NCI-H146 treated with DMSO at 0.1 percent for 48 hours (cell line): ENCODE data around the gene GTF3A.

Source experiments
- DNase-seq: peaks from one replicate; lab custom pipeline; 2025; ENCODE audit not compliant: unreplicated experiment; lab: John Stamatoyannopoulos, UW

Gene GTF3A

GRCh38 chr13:27446986-27447583 lies 22.7 kb downstream of the GTF3A start:
- DNase-seq = no peak

GRCh38 chr13:27448308-27448707 lies 23.9 kb downstream of the GTF3A start:
- DNase-seq = no peak

- DNase-seq = no peak
Observed at GRCh38 chr13:27449081-27449603, 24.7 kb downstream of the GTF3A start.

GRCh38 chr13:27449936-27450828 lies 25.8 kb downstream of the GTF3A start, which contains the start of gene MTIF3:
Gene MTIF3, minus strand, starts transcription at chr13:27450564. Its CDS starts 10,116 bp downstream, at chr13:27440448.
- peak; percentile 93 for DNase-seq

- DNase-seq = peak; percentile 22
Observed at GRCh38 chr13:27450921-27451471, 26.6 kb downstream of the GTF3A start.

- DNase-seq = peak; percentile 18
Observed at GRCh38 chr13:27455331-27455855, 31.0 kb downstream of the GTF3A start.

- no peak for DNase-seq
Observed at GRCh38 chr13:27461940-27462584, 37.6 kb downstream of the GTF3A start.

- DNase-seq = no peak
Observed at GRCh38 chr13:27463500-27463899, 39.1 kb downstream of the GTF3A start.

GRCh38 chr13:27465611-27466010 lies 41.2 kb downstream of the GTF3A start:
- no peak for DNase-seq

GRCh38 chr13:27466513-27466912 lies 42.1 kb downstream of the GTF3A start:
- DNase-seq = no peak

- no peak for DNase-seq
Observed at GRCh38 chr13:27470075-27470820, 45.8 kb downstream of the GTF3A start.

- no peak for DNase-seq
Observed at GRCh38 chr13:27472441-27472840, 48.0 kb downstream of the GTF3A start.

- DNase-seq = no peak
Observed at GRCh38 chr13:27472941-27473340, 48.5 kb downstream of the GTF3A start.

GRCh38 chr13:27474751-27475268 lies 50.4 kb downstream of the GTF3A start:
- DNase-seq = no peak

GRCh38 chr13:27476943-27477703 lies 52.7 kb downstream of the GTF3A start:
- DNase-seq = peak; percentile 82

GRCh38 chr13:27481766-27482165 lies 57.3 kb downstream of the GTF3A start:
- peak; percentile 22 for DNase-seq

- no peak for DNase-seq
Observed at GRCh38 chr13:27482983-27483382, 58.6 kb downstream of the GTF3A start.

- DNase-seq = no peak
Observed at GRCh38 chr13:27483421-27483820, 59.0 kb downstream of the GTF3A start.
